Adrenal gland (tissue), 12 donors: ENCODE results near the gene RALGPS1. TPM values are rescaled to one million over a fixed set of nuclear protein-coding genes. Genes with fewer than 3 reads are reported as not detected.

ENCODE experiments used
- DNase-seq, 7 donors: peaks; one replicate each; pipeline ENCODE4 v3.0.0-alpha.2; 2019 to 2020
- H3K27ac ChIP-seq, 5 donors: fragments of 200-600 bp; sonication (generic) in 4 of 5; 1 replicate in 3 of 5; 2 replicates in 2 of 5; pipeline versions ENCODE4 v1.5.1 to v1.8.0; 2016 to 2020; ENCODE audit warnings: mild to moderate bottlenecking in 1 of 5
- H3K27me3 ChIP-seq: fragments of 200-600 bp; 2 replicates; pipeline ENCODE4 v1.8.0; 2021
- H3K36me3 ChIP-seq, 2 donors: fragments of 200-600 bp; replicated peaks in 1 of 2; 1 replicate in 1 of 2; 2 replicates in 1 of 2; pipeline versions ENCODE4 v1.5.1 to v1.8.0; 2018 to 2022
- H3K4me1 ChIP-seq, 2 donors: fragments of 200-600 bp; replicated peaks in 1 of 2; 1 replicate in 1 of 2; 2 replicates in 1 of 2; pipeline versions ENCODE4 v1.5.1 to v1.8.0; 2018 to 2021
- H3K4me3 ChIP-seq, 4 donors: fragments of 200-600 bp; sonication (generic) in 3 of 4; one replicate each; pipeline ENCODE4 v1.5.1; 2016 to 2018
- H3K9me3 ChIP-seq, 3 donors: fragments of 200-600 bp; sonication (generic) in 1 of 3; replicated peaks in 1 of 3; 1 replicate in 2 of 3; 2 replicates in 1 of 3; pipeline versions ENCODE4 v1.5.1 to v1.8.0; 2016 to 2021
- CTCF ChIP-seq, 6 experiments: fragments of 450-650 bp in 4 of 6; fragments of 200-600 bp in 2 of 6; sonication (generic) in 1 of 6; IDR thresholded peaks; 1 replicate in 5 of 6; 2 replicates in 1 of 6; pipeline versions ENCODE4 v1.5.1 to v1.8.0; 2016 to 2021; ENCODE audit warnings: antibody characterized with exemption in 6 of 6, mild to moderate bottlenecking in 2 of 6, moderate library complexity in 1 of 6
- POLR2A ChIP-seq, 2 donors: fragments of 450-650 bp; IDR thresholded peaks; one replicate each; pipeline ENCODE4 v1.6.1; 2017; ENCODE audit warnings: antibody characterized with exemption in 2 of 2, mild to moderate bottlenecking in 2 of 2, moderate library complexity in 1 of 2
- WGBS, 4 donors: extraction: QIAGEN DNeasy Blood & Tissue Kit in 2 of 4; methylation state at CpG; one replicate each; pipeline versions ENCODE4 v1.1.5 to v1.1.7; 2013 to 2017; 5-methylcytosine and 5-hydroxymethylcytosine counted together
- intact Hi-C, 2 donors: fragments of 100-400 bp; cut with DNase I; formaldehyde crosslinking; loops; one replicate each; pipeline versions ENCODE4 v1.14.1 to v1.15.0; 2022 to 2023
- polyA plus RNA-seq, 3 donors: library from polyadenylated mRNA; stranded (reverse); fragments of 200-250 nt in 2 of 3; fragments of 350-450 nt in 1 of 3; fragmentation: Illumina TruSeq in 1 of 3; extraction: RNeasy Lipid Tissue Mini Kit (QIAGEN cat#74804) in 1 of 3; gene quantifications; one replicate each; pipeline ENCODE4 v1.2.3, GENCODE V29; 2013 to 2014
- total RNA-seq, 9 donors: library from RNA; depleted of rRNA in 4 of 9; stranded (reverse); fragments of >200 nt in 4 of 9; fragments of 120-200 nt in 1 of 9; fragmentation: NEBNext Ultra II Directional in 1 of 9; extraction: Animal tissue kit (Norgen Biotek cat#: 25700) in 1 of 9; gene quantifications; one replicate each; pipeline versions ENCODE4 v1.1.0 to v1.2.4, GENCODE V29; 2013 to 2023
- donor health status: healthy with polysubstance abuse.
- donor health status: Bipolar disorder and iron deficiency.
- donor health status: DM: yes; HTN: yes; CAD: no.
- donor health status: DM: no; HTN: no; CAD: no.
- donor health status: DM: no; HTN: no; CAD: no.
- donor health status: DM: yes; HTN: yes; CAD: no.

The RALGPS1 gene
- total and polyA plus RNA-seq, 12 donors = 2.8 to 9.9 (median 5.1) TPM

GRCh38 chr9:126883636-126884035, 30.9 kb upstream of the RALGPS1 start:
- DNase-seq = peak in 1 of 7 donors; percentile 14
- Histone ChIP-seq H3K9me3 (no peaks in the 10 kb centered on the region), H3K36me3 (peaks cover 4 to 30% of the 10 kb centered on the region in 2 donors), H3K4me1 (no peaks in the 10 kb centered on the region), H3K4me3 (no peak overlapping the region), H3K27me3 (no peaks in the 10 kb centered on the region), H3K27ac (no peak overlapping the region)
- TF ChIP-seq CTCF (IDR thresholded peaks at IDR 0.05) (no peak), POLR2A (IDR thresholded peaks at IDR 0.05) (no peak)
- 89 to 92% (median 89%) methylated on average over 12 to 15 of the region's 15 CpGs for WGBS, 4 donors
- intact Hi-C loops = no loop called here

GRCh38 chr9:126885131-126885641, 29.4 kb upstream of the RALGPS1 start:
- intact Hi-C loops = no loop called here
- WGBS, 4 donors = 67 to 85% (median 80%) methylated on average over 6 of the region's 6 CpGs

GRCh38 chr9:126886034-126886822, 28.4 kb upstream of the RALGPS1 start:
- intact Hi-C loops = no loop called here
- H3K27ac ChIP-seq = no peak overlapping the region
- 78 to 82% (median 79%) methylated on average over 15 to 23 of the region's 23 CpGs for WGBS, 4 donors
- no peaks in the 10 kb centered on the region for H3K4me1 ChIP-seq
- peak in 1 of 7 donors; percentile 53 for DNase-seq
- no peaks in the 10 kb centered on the region for H3K9me3 ChIP-seq
- TF ChIP-seq CTCF (IDR thresholded peaks at IDR 0.05) (no peak), POLR2A (IDR thresholded peaks at IDR 0.05) (no peak)
- H3K4me3 ChIP-seq = no peak overlapping the region
- no peaks in the 10 kb centered on the region for H3K27me3 ChIP-seq
- peaks cover 4 to 10% of the 10 kb centered on the region in 2 donors for H3K36me3 ChIP-seq

More at GRCh38 chr9:126885131-126885641, 29.4 kb upstream of the RALGPS1 start:
- Histone ChIP-seq H3K4me3 (no peak overlapping the region), H3K27ac (no peak overlapping the region), H3K36me3 (peaks cover 4 to 19% of the 10 kb centered on the region in 2 donors), H3K27me3 (no peaks in the 10 kb centered on the region), H3K4me1 (no peaks in the 10 kb centered on the region), H3K9me3 (no peaks in the 10 kb centered on the region)
- DNase-seq = peak in 3 of 7 donors; percentile 13 to 51 (median 17)
- no peak for TF ChIP-seq POLR2A (IDR thresholded peaks at IDR 0.05)
- no peak for TF ChIP-seq CTCF (IDR thresholded peaks at IDR 0.05)

- peaks cover 4 to 10% of the 10 kb centered on the region in 2 donors for H3K36me3 ChIP-seq
- no peak overlapping the region for H3K27ac ChIP-seq
- TF ChIP-seq POLR2A (IDR thresholded peaks at IDR 0.05) (no peak), CTCF (IDR thresholded peaks at IDR 0.05) (no peak)
- H3K4me1 ChIP-seq = no peaks in the 10 kb centered on the region
- intact Hi-C loops = no loop called here
- WGBS, 4 donors = 83 to 96% (median 94%) methylated on average over 10 of the region's 10 CpGs
- no peaks in the 10 kb centered on the region for H3K27me3 ChIP-seq
- no peaks in the 10 kb centered on the region for H3K9me3 ChIP-seq
- no peak overlapping the region for H3K4me3 ChIP-seq
- DNase-seq = no peak
These were observed 27.7 kb upstream of the RALGPS1 start for GRCh38 chr9:126886897-126887296.
